SK-N-SH (cell line): ENCODE results near the gene CTBP2. TPM values are rescaled to one million over a fixed set of nuclear protein-coding genes. Genes with fewer than 3 reads are reported as not detected.

Experiments used
- CTCF ChIA-PET: fragments of 300-600, 350-600 bp; formaldehyde crosslinking; extraction: SDS; loops from one replicate; lab custom pipeline; 2021; lab: Yijun Ruan, JAX
- POLR2A ChIA-PET: fragments of 350-600 bp; sonication (Branson Sonifier 250); formaldehyde crosslinking; extraction: SDS; loops from one replicate; lab custom pipeline; 2020; ENCODE audit warnings: antibody characterized with exemption, inconsistent platforms; lab: Yijun Ruan, JAX
- DNase-seq: peaks from one replicate; pipeline ENCODE4 v3.0.0; 2012
- H2AFZ ChIP-seq: fragments of 200-600 bp; sonication (generic); 2 replicates; pipeline ENCODE4 v1.8.1; 2016; ENCODE audit warnings: antibody characterized with exemption, mild to moderate bottlenecking, low read depth
- H3F3A ChIP-seq: fragments of 200-600 bp; sonication (generic); replicated peaks from 2 replicates; pipeline ENCODE3; 2016; ENCODE audit warnings: antibody characterized with exemption, mild to moderate bottlenecking; ENCODE audit not compliant: insufficient read depth
- H3K27ac ChIP-seq, 2 experiments: fragments of 200-500 bp in 1 of 2; fragments of 200-600 bp in 1 of 2; sonication (Bioruptor generic) in 1 of 2; sonication (generic), shearing (Covaris generic) in 1 of 2; 2 replicates each; pipeline versions ENCODE4 v1.5.1 to v1.6.1; 2014 to 2016; ENCODE audit warnings: low read depth in 2 of 2, inconsistent platforms in 1 of 2, low read length in 1 of 2, mild to moderate bottlenecking in 1 of 2, mixed read lengths in 1 of 2
- H3K27me3 ChIP-seq: fragments of 200-600 bp; sonication (generic), shearing (Covaris generic); 2 replicates; pipeline ENCODE4 v1.6.1; 2016; ENCODE audit warnings: mixed run types; ENCODE audit not compliant: insufficient read depth
- H3K36me3 ChIP-seq, 2 experiments: fragments of 200-500 bp in 1 of 2; fragments of 200-600 bp in 1 of 2; sonication (Bioruptor generic) in 1 of 2; sonication (generic) in 1 of 2; replicated peaks in 1 of 2; 2 replicates each; pipeline versions ENCODE3 to v1.5.1; 2014 to 2016; ENCODE audit warnings: low read length in 1 of 2, mild to moderate bottlenecking in 1 of 2; ENCODE audit not compliant: insufficient read depth in 2 of 2, control insufficient read depth in 1 of 2
- H3K4me1 ChIP-seq, 2 experiments: fragments of 200-500 bp in 1 of 2; fragments of 200-600 bp in 1 of 2; sonication (Bioruptor generic) in 1 of 2; sonication (generic), shearing (Covaris generic) in 1 of 2; 2 replicates each; pipeline versions ENCODE4 v1.5.1 to v1.6.1; 2014 to 2016; ENCODE audit warnings: low read depth in 1 of 2, low read length in 1 of 2, mixed run types in 1 of 2; ENCODE audit not compliant: insufficient read depth in 2 of 2, control insufficient read depth in 1 of 2
- H3K4me2 ChIP-seq: fragments of 200-600 bp; sonication (generic), shearing (Covaris generic); 2 replicates; pipeline ENCODE4 v1.6.1; 2017; ENCODE audit warnings: mixed run types
- H3K4me3 ChIP-seq, 2 experiments: fragments of 200-500 bp in 1 of 2; fragments of 200-600 bp in 1 of 2; sonication (Bioruptor generic) in 1 of 2; sonication (generic), shearing (Covaris generic) in 1 of 2; 2 replicates each; pipeline versions ENCODE4 v1.5.1 to v1.8.1; 2014 to 2016; ENCODE audit warnings: low read depth in 2 of 2, inconsistent platforms in 1 of 2, low read length in 1 of 2, mild to moderate bottlenecking in 1 of 2, mixed read lengths in 1 of 2, moderate library complexity in 1 of 2
- H3K79me2 ChIP-seq: fragments of 200-600 bp; sonication (generic); 2 replicates; pipeline ENCODE4 v1.8.1; 2017; ENCODE audit warnings: mild to moderate bottlenecking; ENCODE audit not compliant: insufficient read depth
- H3K9ac ChIP-seq: fragments of 200-600 bp; sonication (generic); 2 replicates; pipeline ENCODE4 v1.6.1; 2017; ENCODE audit warnings: mixed run types
- H3K9me2 ChIP-seq: fragments of 200-600 bp; sonication (generic); 2 replicates; pipeline ENCODE4 v1.6.1; 2017; ENCODE audit warnings: mixed run types
- H3K9me3 ChIP-seq: fragments of 200-600 bp; sonication (generic); 2 replicates; pipeline ENCODE4 v1.6.1; 2017; ENCODE audit warnings: mixed run types, mild to moderate bottlenecking, moderate library complexity
- H4K20me1 ChIP-seq: fragments of 200-600 bp; sonication (generic); 2 replicates; pipeline ENCODE4 v1.6.1; 2017; ENCODE audit warnings: mild to moderate bottlenecking, mixed run types; ENCODE audit not compliant: insufficient read depth
- CHD2 ChIP-seq: fragments of 150-350 bp; IDR thresholded peaks from 2 replicates; pipeline ENCODE4 v1.6.1; 2018; ENCODE audit warnings: low read length; ENCODE audit not compliant: partially characterized antibody
- EP300 ChIP-seq, 2 experiments: IDR thresholded peaks; 2 replicates each; pipeline versions ENCODE4 v1.4.0 to v1.6.1; 2012; ENCODE audit warnings: borderline replicate concordance in 1 of 2, low read depth in 1 of 2, low read length in 1 of 2
- EZH2phosphoT487 ChIP-seq: fragments of 200-600 bp; sonication (generic); IDR thresholded peaks from 2 replicates; pipeline ENCODE4 v1.6.1; 2017; ENCODE audit warnings: low read depth, mixed run types, mild to moderate bottlenecking, antibody characterized with exemption, moderate library complexity, borderline replicate concordance
- FOXJ3 ChIP-seq: sonication (generic); formaldehyde crosslinking; IDR thresholded peaks from 2 replicates; pipeline ENCODE4 v1.5.1; 2020; ENCODE audit warnings: mild to moderate bottlenecking, missing genetic modification reagents
- FOXM1 ChIP-seq: IDR thresholded peaks from 2 replicates; pipeline ENCODE4 v1.4.0; 2012; ENCODE audit warnings: low read depth, mild to moderate bottlenecking
- GABPA ChIP-seq: IDR thresholded peaks from 2 replicates; pipeline ENCODE4 v1.4.0; 2012; ENCODE audit warnings: low read depth, mild to moderate bottlenecking
- NRF1 ChIP-seq: IDR thresholded peaks from 2 replicates; pipeline ENCODE4 v1.6.1; 2012; ENCODE audit warnings: low read depth, mild to moderate bottlenecking, low read length
- RAD21 ChIP-seq: IDR thresholded peaks from 2 replicates; pipeline ENCODE4 v1.6.1; 2012; ENCODE audit warnings: mild to moderate bottlenecking, low read length
- RFX5 ChIP-seq: IDR thresholded peaks from 2 replicates; pipeline ENCODE4 v1.6.1; 2012; ENCODE audit warnings: mild to moderate bottlenecking, improper control_type of control experiment, low read length
- RXRA ChIP-seq: IDR thresholded peaks from 2 replicates; pipeline ENCODE4 v1.4.0; 2012; ENCODE audit warnings: low read depth, mild to moderate bottlenecking, borderline replicate concordance
- SIN3A ChIP-seq: IDR thresholded peaks from 2 replicates; pipeline ENCODE4 v1.6.1; 2012; ENCODE audit warnings: low read depth, mild to moderate bottlenecking, low read length, moderate library complexity, borderline replicate concordance
- SMC3 ChIP-seq: IDR thresholded peaks from 2 replicates; pipeline ENCODE4 v1.6.1; 2012; ENCODE audit warnings: low read depth, low read length, improper control_type of control experiment
- TAF1 ChIP-seq: IDR thresholded peaks from 2 replicates; pipeline ENCODE4 v1.6.1; 2012; ENCODE audit warnings: low read depth, mild to moderate bottlenecking, low read length, moderate library complexity, borderline replicate concordance
- TCF12 ChIP-seq: IDR thresholded peaks from 2 replicates; pipeline ENCODE4 v1.4.0; 2012
- YY1 ChIP-seq: IDR thresholded peaks from 2 replicates; pipeline ENCODE4 v1.4.0; 2012; ENCODE audit warnings: low read depth, mild to moderate bottlenecking
- WGBS: methylation state at CpG from one replicate; pipeline ENCODE4 v1.1.6; 2017; ENCODE audit warnings: low lambda C conversion rate; 5-methylcytosine and 5-hydroxymethylcytosine counted together
- polyA plus RNA-seq, 3 experiments: library from polyadenylated mRNA; depleted of rRNA; stranded (reverse); fragments of >200 nt; gene quantifications; 2 replicates each; pipeline ENCODE4 v1.2.3, GENCODE V29; 2012
- TF ChIP-seq, protein P1 (sequence below): fragments of 150-350 bp; IDR thresholded peaks from 2 replicates; pipeline ENCODE4 v1.6.1; 2016; ENCODE audit warnings: mild to moderate bottlenecking, low read depth, low read length
- TF ChIP-seq, protein P2 (sequence below): IDR thresholded peaks from 2 replicates; pipeline ENCODE4 v1.4.0; 2012; ENCODE audit warnings: low read depth, borderline replicate concordance
- TF ChIP-seq, protein P3 (sequence below): IDR thresholded peaks from 2 replicates; pipeline ENCODE4 v1.4.0; 2012; ENCODE audit warnings: low read depth

CTBP2 gene
- polyA plus RNA-seq, 1 of the 3 experiments (the other 2 are of a cell fraction): 69.7 TPM

DNA sequence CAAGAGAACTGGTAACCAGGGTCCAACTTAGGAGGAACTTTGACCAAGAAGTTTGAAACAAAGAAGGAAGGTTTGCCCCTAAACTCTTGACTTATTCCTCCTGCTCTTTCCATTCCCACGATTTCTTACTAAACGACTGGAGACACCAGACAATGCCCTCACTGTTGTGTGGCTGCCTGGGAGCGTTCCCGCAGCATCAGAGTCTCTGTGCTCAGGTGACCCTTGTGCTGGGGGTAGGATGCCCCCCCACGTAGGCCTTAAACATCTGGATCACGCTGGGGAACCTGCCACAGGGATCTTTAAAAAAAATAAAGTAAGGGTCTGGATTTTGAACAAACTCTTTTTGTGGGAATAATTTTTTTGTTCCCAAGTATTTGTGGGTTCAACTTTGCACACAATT is 30.1 kb upstream of the CTBP2 start (continued):
- TF ChIP-seq, protein P1, sequence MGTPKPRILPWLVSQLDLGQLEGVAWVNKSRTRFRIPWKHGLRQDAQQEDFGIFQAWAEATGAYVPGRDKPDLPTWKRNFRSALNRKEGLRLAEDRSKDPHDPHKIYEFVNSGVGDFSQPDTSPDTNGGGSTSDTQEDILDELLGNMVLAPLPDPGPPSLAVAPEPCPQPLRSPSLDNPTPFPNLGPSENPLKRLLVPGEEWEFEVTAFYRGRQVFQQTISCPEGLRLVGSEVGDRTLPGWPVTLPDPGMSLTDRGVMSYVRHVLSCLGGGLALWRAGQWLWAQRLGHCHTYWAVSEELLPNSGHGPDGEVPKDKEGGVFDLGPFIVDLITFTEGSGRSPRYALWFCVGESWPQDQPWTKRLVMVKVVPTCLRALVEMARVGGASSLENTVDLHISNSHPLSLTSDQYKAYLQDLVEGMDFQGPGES: no peak
- TF ChIP-seq YY1: no peak
- no peak for TF ChIP-seq CHD2

DNA sequence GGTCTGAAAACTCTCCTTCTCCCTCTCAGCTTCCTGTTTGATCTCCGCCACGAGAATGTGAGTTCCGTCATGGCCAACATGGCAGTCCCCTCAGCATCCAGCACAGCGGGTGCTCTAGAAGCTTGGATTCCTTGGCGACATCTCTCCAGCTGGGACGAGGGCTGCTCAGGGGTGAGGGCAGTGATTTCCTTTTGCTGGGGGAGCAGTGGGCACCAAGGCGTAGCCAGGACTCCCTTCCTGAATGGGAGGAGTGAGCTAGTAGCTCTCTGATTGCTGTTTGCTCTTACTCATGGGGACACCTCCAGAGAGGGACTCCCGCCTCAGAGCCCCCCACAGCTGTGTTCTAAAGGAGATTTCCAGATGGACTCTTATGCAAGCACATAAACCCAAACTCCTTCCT is 28.8 kb upstream of the CTBP2 start:
- CTCF ChIA-PET: no interaction called here

DNA sequence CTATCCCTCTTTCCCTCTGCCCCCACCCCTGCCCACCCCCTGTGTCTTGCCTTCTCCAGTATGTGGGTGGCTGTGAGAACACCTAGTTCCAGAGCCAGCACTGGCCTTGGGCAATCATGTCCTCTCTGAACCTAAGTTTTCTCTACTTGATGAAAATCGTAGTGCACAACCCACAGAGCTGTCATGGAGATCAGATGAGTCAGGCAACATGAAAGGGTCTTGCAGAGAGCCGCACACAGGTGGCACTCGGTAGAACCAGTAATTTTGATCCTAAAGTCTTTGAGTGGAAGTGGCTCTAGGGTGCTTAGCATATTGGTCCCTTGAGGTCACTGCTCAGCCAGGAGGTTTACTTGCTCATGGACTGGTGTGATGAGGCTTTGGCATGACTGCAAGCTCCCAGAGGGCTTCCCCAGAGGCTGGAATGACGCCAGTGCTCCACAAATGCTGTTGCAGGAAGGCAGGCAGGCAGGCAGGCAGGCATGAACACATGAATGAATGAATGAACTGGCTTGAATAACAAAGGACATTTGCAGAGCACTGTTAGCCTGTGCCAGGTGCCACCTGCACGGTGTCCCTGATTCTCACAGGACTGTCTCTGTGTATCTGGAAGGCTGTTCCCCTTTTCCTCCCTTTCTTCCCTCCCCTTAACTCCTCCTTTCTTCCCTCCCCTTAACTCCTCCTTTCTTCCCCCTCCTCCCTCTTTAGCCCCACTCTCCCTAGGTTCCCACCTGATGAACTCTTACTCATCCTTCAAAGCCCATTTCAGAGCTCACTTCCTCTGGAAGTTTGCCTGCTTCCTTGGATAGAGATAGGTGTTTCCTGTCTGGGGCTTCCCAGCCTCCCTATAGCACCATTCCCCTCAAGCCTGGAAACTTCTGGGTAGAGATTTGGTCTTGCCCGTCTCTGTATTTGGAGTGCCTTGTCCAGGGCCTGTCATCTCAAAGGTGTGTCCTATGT is 27.2 kb upstream of the CTBP2 start:
- Histone ChIP-seq H3K4me3 (no peak overlapping the region), H3F3A (no peaks in the 10 kb centered on the region), H3K27ac (no peak overlapping the region), H3K27me3 (no peaks in the 10 kb centered on the region), H3K9ac (no peak overlapping the region), H3K36me3 (no peaks in the 10 kb centered on the region), H3K4me1 (no peaks in the 10 kb centered on the region), H4K20me1 (no peaks in the 10 kb centered on the region), H2AFZ (no peak overlapping the region), H3K9me2 (no peaks in the 10 kb centered on the region), H3K9me3 (no peaks in the 10 kb centered on the region), H3K4me2 (no peak overlapping the region), H3K79me2 (no peaks in the 10 kb centered on the region)
- WGBS: 39% methylated on average over 5 of the region's 6 CpGs
- no peak for TF ChIP-seq SIN3A
- no peak for TF ChIP-seq SMC3
- no peak for TF ChIP-seq RXRA
- TF ChIP-seq RAD21: no peak
- no peak for TF ChIP-seq FOXJ3 (CRISPR knock-in tag)
- TF ChIP-seq, protein P2, sequence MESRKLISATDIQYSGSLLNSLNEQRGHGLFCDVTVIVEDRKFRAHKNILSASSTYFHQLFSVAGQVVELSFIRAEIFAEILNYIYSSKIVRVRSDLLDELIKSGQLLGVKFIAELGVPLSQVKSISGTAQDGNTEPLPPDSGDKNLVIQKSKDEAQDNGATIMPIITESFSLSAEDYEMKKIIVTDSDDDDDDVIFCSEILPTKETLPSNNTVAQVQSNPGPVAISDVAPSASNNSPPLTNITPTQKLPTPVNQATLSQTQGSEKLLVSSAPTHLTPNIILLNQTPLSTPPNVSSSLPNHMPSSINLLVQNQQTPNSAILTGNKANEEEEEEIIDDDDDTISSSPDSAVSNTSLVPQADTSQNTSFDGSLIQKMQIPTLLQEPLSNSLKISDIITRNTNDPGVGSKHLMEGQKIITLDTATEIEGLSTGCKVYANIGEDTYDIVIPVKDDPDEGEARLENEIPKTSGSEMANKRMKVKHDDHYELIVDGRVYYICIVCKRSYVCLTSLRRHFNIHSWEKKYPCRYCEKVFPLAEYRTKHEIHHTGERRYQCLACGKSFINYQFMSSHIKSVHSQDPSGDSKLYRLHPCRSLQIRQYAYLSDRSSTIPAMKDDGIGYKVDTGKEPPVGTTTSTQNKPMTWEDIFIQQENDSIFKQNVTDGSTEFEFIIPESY: no peak
- no peak for TF ChIP-seq NRF1
- TF ChIP-seq, protein P3, sequence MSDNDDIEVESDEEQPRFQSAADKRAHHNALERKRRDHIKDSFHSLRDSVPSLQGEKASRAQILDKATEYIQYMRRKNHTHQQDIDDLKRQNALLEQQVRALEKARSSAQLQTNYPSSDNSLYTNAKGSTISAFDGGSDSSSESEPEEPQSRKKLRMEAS: no peak
- no peak for TF ChIP-seq RFX5
- TF ChIP-seq TCF12: no peak
- TF ChIP-seq EP300 (IDR thresholded peaks at IDR 0.05; ENCODE audit: borderline replicate concordance in 1 of 2, low read depth in 1 of 2, low read length in 1 of 2): no peak
- TF ChIP-seq EZH2phosphoT487: no peak
- TF ChIP-seq TAF1: no peak
- TF ChIP-seq GABPA: no peak
- ChIA-PET CTCF (no interaction called here), POLR2A (no interaction called here)
- DNase-seq: no peak

More for the DNA sequence above, 28.8 kb upstream of the CTBP2 start:
- no peak overlapping the region for H3K4me2 ChIP-seq
- TF ChIP-seq FOXM1 (no peak), EZH2phosphoT487 (no peak), NRF1 (no peak)
- TF ChIP-seq, protein P3: no peak
- TF ChIP-seq, protein P1: no peak
- H4K20me1 ChIP-seq: no peaks in the 10 kb centered on the region
- POLR2A ChIA-PET: no interaction called here
- H3K79me2 ChIP-seq: no peaks in the 10 kb centered on the region
- no peaks in the 10 kb centered on the region for H3K9me2 ChIP-seq
- H3K27ac ChIP-seq: no peak overlapping the region
- DNase-seq: no peak
- no peaks in the 10 kb centered on the region for H3K9me3 ChIP-seq
- no peak overlapping the region for H2AFZ ChIP-seq
- H3K36me3 ChIP-seq: no peaks in the 10 kb centered on the region
- no peak overlapping the region for H3K9ac ChIP-seq
- H3F3A ChIP-seq: no peaks in the 10 kb centered on the region
- H3K27me3 ChIP-seq: no peaks in the 10 kb centered on the region
- no peaks in the 10 kb centered on the region for H3K4me1 ChIP-seq
- 70% methylated on average over 7 of the region's 8 CpGs for WGBS
- no peak overlapping the region for H3K4me3 ChIP-seq
